HEK293 (cell line): Measurements from ENCODE around the gene EBF3.

Source experiments
- CTCF ChIP-seq: fragments of 450-650 bp; formaldehyde crosslinking; IDR thresholded peaks from 2 replicates; pipeline ENCODE4 v1.5.1; 2016; ENCODE audit warnings: missing biosample characterization, missing genetic modification characterization
- ZBTB1 ChIP-seq: fragments of 450-650 bp; formaldehyde crosslinking; IDR thresholded peaks from 2 replicates; pipeline ENCODE4 v1.5.1; 2016; ENCODE audit warnings: missing biosample characterization, missing genetic modification characterization
- ZNF148 ChIP-seq: fragments of 450-650 bp; formaldehyde crosslinking; IDR thresholded peaks from 2 replicates; pipeline ENCODE4 v1.5.0; 2017; ENCODE audit warnings: missing biosample characterization, missing genetic modification characterization, borderline replicate concordance
- ZNF24 ChIP-seq: fragments of 450-650 bp; formaldehyde crosslinking; IDR thresholded peaks from 2 replicates; pipeline ENCODE4 v1.5.1; 2016; ENCODE audit warnings: missing biosample characterization, missing genetic modification characterization
- ZNF704 ChIP-seq: fragments of 450-650 bp; formaldehyde crosslinking; IDR thresholded peaks from 2 replicates; pipeline ENCODE4 v1.5.1; 2016; ENCODE audit warnings: missing biosample characterization, missing genetic modification characterization

- TF ChIP-seq CTCF (no peak), ZNF24 (tag by site-specific recombination) (no peak), ZNF704 (no peak), ZNF148 (tag by site-specific recombination) (no peak), ZBTB1 (tag by site-specific recombination) (no peak)
Measured at GRCh38 chr10:129919358-129919757, 44.7 kb downstream of the EBF3 start.
